HG03469 (cell line): ENCODE data around the gene BAZ1B.
"Not testable (repeated sequence)": the region's sequence is repeated elsewhere in the genome, so short reads cannot be mapped to it uniquely, and the experiment has no call there.

Experiments used
- ATAC-seq: cut with Tn5 transposase; IDR thresholded peaks from one replicate; pipeline ENCODE4 v1.9.1; 2021; ENCODE audit warnings: mild to moderate bottlenecking, moderate library complexity, moderate number of reproducible peaks; ENCODE audit not compliant: unreplicated experiment

Gene BAZ1B

DNA sequence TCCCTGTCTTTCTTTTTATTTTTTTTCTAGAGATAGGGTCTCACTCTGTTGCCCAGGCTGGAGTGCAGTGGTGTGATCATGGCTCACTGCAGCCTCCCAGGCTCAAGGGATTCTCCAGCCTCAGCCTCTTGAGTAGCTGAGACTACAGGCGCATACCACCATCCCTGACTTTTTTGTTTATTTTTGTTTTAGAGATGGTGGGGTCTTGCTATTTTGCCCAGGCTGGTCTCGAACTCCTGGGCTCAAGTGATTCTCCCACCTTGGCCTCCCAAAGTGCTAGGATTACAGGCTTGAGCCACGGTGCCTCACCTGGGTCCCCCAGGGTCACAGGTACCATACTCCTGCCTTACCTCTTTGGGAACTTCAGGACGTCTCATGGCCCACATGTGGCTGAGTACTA is 91.6 kb downstream of the BAZ1B start:
- ATAC-seq = not testable (repeated sequence)

DNA sequence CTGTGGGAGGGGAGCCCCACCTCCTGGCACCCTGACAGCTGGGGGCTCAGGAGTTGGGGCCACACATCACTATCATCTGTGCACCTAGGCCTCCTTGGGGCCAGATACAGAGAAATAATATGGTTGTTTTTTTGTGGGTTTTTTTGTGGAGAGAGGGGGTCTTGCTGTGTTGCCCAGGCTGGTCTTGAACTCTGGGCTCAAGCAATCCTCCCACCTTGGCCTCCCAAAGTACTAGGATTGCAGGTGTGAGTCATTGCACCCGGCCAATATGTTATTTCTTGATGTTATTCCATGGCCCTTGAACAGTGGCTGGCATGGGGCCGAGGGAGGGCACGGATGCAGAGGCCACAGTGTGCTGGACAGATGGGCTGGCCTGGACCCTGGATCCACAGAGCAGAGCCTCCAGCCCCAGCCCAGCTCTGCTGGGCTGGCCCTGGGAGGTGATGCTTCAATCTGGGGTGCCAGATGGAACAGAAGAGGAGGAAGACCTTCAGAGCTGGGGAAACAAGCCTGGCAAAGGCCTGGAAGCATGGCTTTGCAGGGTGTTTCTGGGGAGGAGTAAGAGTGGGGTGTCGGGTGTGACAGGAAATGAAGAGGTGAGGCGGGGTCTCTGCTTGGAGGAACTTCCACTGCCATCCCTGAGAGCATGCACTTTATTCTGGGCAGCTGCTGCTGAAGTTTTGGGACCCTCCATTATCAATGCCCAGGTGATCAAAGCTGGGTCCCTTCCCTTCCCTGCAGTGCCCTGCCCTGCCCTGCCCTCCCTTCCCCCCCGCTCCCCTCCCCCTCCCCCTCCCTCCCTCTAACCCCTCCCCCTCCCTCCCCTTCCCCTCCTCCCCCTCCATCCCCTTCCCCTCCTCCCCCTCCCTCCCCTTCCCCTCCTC is 92.2 kb downstream of the BAZ1B start:
- ATAC-seq = no peak

DNA sequence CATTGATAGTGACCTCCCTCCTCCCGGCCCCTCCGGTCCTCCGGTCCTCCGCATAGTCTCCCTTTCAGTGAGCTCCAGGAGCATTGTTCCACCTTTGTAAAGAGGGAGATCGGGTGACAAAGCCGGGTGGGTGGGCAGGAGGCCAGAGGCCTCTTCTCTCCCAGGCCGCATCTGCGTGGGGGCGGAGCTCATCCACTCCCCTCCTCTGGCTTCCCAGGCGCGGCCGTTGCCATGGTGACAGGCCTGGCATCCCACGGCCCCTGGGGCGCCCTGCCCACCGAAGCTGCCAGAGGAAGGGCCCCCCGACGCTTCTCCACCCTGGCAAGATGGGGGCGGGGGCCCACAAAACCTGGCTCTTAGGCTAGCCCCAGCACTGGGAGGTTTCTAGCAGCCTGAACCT is 92.9 kb downstream of the BAZ1B start:
- no peak for ATAC-seq

DNA sequence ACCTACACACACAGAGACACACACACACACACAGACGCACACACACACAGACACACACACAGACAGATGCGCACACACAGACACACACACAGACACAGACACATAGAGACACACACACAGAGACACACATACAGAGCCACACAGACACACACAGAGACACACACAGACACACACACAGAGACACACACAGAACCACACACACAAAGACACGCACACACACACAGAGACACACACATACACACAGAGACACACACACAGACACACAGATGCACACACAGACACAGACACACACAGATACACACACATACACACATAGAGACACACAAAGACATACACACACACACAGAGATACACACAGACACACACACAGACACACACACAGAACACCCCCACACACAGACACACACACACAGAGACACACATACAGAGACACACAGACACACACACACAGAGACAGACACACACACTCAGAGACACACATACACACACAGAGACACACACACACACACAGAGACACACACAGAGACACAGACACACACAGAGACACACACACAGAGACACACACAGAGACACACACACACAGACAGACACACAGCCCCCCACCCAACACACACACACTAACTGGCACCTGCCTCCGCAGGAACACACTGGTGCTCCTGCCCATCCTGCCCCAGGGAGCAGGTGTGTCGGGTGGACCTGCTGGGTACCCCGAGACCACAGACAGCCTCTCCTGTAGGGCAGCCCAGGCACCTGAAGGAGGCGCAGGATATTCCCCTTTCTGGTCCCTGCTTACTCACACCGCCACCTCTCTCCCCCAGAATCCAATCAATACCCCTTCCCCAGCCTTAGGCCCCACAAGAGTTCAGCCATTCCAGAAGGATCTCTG is 93.9 kb downstream of the BAZ1B start:
- no peak for ATAC-seq

DNA sequence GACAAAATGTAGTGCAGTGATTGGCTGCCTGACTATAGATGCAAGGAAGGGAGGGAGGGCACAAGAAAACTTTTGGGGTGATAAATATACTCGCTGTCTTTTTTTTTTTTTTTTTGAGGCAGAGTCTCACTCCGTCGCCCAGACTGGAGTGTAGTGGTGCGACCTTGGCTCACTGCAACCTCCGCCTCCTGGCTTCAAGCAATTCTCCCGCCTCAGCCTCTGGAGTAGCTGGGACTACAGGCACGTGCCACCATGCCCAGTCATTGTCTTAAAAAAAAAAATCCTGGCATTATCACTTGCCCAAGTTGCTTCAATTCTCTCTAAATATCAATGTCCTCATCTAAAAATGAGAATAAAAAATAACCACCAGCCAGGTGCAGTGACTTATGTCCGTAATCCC is 96.1 kb downstream of the BAZ1B start:
- no peak for ATAC-seq

DNA sequence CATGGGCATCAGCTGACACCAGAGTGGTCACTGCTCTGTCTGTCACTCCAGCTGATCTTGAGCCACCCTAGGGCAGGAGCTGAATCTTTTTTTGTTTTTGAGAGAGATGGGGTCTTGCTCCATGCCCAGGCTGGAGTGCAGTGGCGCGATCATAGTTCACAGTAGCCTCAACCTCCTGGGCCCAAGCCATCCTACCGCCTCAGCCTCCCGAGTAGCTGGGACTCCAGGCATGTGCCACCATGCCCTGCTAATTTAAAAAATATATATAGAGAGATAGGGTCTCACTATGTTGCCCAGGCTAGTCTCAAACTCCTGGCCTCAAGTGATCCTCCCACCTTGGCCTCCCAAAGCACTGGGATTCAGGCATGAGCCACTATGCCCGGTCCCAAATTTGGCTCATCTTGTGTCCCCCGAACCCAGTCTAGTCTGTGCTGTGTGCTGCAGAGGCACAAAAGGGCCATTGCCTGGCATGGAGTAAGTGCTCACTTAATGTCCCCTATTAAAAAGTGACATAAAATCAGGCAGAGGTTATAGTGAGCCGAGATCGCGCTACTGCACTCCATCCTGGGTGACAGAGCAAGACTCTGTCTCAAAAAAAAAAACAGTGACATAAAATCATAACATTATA is 96.6 kb downstream of the BAZ1B start:
- no peak for ATAC-seq

DNA sequence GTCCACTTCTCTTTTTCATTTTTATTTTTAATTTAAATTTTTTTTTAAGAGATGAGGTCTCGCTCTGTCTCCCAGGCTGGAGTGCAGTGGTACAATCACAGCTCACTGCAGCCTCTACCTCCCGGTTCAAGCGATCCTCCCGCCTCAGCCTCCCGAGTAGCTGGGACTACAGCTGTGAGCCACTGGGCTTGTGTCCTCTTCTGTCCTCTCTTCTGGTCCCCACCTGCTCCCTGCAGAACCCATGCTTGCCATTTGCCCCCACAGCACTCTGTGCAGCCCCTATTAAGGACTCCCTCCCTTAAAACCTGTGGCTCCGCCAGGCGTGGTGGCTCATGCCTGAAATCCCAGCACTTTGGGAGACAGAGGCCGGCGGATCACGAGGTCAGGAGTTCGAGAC is 97.6 kb downstream of the BAZ1B start:
- no peak for ATAC-seq

DNA sequence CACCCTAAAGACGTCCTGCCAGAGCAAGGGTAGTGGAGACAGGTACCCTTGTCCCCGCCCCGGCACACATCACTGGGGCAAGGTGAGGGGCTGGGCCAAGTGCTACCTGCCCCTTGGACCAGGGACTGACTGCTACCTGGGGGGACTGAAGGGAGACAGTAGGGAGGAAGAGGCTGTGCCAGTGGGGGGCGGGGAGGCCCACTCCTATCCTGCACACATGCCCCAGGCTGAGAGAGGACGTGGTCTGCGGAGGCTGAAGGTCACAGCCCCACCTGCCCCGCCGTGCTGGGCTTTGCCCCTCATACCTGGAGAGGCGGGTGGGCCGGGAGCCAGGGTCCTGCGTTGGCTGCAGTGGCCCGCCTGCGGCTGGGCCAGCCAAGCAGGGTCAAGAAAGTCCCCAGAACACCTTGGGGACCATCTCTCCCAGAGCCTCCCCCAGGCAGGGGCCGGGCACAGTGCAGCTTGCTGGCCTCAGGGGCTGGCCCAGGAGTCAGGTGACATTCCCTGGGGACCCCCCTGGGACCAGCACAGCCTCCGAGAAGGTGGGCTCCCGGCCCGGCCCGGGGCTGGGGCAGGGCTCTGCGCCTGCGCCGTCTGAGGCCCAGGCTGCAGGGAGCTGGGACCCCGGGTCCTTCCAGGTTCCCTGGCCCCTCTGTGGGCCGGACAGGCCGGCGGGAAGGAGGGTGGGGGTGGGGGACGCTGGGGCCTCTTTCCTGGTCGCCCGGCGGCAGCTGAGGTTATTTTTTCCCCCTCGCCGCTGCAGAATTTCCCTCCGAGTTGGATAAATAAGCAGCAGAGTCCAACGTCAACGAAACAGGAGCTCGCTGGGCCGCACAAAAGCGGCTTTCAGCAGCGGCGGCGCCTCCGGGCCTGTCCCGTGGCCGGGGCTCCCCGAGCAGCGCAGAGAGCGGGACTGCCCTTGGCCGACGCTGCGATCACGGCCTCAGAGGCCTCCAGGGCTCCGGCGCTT is 98.3 kb downstream of the BAZ1B start:
- ATAC-seq = no peak

DNA sequence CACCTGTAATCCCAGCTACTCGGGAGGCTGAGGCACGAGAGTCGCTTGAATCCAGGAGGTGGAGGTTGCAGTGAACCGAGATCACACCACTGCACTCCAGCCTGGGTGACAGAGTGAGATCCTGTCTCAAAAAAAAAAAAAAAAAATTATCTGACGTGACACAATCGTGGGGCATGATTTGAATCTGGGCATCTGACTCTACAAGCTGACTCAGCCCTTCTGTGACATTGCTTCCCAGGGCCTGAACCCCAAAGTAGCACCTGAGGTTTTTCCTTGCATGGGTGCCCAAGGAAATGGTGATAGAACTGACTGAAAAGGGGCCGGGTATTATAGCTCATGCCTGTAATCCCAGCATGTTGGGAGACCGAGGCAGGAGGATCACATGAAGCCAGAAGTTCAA is 101.5 kb downstream of the BAZ1B start:
- not testable (repeated sequence) for ATAC-seq

DNA sequence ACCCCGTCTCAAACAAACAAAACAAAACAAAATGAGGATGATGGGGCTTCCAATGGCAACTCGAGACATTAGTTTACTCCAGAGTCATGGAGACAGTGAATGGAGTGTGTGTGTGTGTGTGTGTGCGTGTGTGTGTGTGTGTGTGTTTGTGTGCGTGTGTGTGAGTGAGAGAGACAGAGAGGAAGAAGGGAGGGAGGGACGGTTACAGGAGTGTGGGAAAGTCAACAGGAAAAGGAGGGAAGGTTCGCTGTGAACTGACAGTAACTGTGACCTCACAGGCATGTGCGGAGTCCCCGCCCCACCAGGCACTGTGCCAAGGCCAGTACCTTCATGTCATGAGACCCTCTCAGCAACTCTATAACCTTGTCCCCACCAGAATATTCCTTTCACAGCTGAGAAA is 102.1 kb downstream of the BAZ1B start:
- ATAC-seq = not testable (repeated sequence)

DNA sequence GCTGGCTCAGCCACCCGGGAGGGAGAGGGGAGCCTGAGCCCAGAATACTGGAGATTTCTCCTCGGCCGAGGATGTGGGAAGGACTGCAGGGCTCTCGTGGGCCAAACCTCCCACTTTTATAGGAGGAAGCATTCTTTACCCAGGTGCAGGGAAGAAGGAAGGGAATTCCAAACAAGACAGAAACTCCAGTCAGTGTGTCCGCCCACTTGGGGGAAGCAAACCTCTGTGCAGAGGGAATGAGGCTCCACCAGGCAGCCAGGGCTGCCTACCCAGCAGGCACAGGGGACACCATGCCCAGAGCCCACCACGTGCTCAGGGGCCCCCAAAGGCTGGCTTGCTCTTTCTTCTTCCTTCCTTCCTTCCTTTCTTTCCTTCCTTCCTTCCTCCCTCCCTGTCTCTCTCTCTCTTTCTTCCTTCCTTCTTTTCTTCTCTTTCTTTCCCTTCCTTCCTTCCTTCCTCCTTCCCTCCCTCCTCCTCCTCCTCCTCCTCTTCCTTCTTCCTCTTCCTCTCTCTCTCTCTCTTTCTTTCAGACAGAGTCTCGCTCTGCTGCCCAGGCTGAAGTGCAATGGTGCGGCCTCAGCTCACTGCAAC is 103.9 kb downstream of the BAZ1B start:
- no peak for ATAC-seq

DNA sequence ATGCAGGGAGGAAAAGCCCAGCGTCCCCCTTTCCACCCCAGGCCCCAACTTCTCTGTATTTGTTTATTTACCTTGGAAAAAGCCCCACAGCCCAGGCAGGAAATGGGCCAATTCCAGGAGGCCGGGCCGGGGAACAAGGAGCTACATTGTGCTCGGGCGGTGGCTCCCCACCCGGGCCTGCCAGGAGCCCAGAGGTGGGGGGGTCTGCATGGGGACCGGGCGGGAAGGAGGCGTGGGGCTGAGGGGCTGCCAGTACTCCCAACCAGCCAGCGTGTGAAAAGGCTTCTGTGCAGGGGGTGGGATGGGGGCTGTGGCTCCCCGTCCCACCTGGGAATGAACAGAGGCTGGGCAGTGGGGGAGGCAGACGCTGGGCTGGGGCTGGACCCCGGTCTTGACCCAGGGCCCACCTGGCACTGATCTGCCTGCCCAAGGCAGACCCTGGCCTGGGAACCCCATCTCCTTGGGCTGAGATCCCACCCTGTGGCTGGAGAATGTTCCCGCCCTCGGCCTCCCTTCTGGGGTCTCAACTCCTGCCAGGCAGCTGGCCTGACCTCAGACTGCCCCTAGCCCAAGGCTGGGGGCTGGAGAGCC is 111.5 kb downstream of the BAZ1B start:
- ATAC-seq = not testable (repeated sequence)

DNA sequence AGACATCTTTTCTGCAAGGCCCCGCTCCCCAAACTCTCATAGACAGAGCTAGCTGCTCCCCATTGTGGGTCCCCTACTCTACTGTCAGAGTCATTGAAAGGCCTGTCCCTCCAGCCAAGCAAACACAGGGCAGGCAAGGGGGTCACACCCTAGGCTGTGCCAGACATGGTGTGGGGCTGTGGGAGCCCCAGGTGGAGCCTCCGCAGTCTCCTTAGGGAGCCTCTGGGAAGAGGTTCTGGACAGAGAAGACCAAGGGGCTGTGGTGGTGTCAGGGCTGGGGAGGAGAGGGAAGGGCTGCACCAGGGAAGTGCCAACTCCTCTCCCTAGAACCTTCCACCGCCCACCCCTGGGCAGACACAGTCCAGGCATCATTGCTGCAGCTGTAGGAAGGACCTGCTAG is 117.2 kb downstream of the BAZ1B start:
- not testable (repeated sequence) for ATAC-seq

DNA sequence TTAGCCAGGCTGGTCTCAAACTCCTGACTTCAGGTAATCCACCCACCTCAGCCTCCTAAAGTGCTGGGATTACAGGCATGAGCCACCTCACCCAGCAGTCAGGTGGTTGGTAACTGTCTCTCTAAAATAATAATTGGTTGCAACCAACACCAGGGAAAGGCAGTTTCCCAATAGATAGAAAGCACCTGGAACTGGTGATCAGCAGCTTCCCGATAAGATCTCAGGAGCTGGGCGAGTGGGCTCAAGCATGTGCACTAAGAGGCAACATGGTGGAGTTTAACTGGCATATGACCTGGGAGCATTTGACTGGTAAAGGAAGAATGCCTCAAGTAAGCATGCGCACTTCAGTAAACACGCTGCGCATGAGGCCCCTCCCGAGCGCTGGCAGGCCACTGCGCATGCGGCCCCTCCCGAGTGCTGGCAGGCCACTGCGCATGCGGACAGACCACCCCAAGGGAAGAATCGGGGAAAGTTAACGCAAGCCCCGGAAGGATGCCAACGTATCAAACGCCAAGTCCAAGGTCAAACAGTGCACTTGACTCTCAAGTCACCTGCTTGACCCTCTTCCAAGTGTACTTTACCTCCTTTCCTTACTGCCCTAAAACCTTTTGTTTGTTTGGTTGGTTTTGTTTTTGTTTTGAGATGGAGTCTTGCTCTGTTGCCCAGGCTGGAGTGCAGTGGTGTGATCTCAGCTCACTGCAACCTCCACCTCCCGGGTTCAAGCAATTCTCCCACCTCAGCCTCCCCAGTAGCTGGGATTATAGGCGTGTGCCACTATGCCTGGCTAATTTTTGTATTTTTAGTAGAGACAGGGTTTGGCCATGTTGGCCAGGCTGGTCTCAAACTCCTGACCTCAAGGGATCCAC is 122.7 kb downstream of the BAZ1B start:
- not testable (repeated sequence) for ATAC-seq

DNA sequence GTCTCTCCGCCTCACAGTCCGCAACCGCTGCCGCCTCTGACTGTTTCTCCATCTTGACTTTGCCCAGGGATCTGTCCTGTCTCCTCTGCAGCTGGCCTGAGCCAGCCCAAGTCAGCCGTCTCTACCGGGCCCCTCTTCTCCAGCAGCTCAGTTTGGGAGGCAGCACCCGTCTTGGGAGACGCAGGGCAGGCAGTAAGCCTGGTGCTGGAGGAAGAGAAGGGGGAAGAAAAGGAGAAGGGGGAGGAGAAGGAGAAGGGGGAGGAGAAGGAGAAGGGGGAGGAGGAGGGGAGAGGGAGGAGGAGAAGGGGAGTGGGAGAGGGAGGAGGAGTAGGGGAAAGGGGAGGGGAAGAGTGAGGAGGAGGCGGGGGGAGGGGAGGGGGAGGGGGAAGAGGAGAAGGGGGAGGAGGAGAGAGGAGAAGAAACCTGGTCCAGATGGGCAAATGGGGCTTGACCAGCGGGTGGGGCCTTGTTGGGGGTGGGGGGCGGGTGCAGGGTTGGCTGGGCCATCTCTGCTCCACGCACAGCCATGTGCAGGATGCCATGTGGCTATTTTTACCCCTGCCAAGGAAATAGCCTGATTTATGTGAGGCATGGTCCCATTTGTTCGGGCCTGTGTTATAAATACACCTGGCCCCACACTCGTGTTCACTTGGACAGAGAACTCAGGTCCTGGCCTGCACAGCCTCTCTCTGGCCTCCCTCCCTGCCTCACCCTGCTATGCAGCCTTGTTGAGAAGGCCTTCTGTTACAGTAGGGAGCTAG is 124.4 kb downstream of the BAZ1B start:
- ATAC-seq = no peak

DNA sequence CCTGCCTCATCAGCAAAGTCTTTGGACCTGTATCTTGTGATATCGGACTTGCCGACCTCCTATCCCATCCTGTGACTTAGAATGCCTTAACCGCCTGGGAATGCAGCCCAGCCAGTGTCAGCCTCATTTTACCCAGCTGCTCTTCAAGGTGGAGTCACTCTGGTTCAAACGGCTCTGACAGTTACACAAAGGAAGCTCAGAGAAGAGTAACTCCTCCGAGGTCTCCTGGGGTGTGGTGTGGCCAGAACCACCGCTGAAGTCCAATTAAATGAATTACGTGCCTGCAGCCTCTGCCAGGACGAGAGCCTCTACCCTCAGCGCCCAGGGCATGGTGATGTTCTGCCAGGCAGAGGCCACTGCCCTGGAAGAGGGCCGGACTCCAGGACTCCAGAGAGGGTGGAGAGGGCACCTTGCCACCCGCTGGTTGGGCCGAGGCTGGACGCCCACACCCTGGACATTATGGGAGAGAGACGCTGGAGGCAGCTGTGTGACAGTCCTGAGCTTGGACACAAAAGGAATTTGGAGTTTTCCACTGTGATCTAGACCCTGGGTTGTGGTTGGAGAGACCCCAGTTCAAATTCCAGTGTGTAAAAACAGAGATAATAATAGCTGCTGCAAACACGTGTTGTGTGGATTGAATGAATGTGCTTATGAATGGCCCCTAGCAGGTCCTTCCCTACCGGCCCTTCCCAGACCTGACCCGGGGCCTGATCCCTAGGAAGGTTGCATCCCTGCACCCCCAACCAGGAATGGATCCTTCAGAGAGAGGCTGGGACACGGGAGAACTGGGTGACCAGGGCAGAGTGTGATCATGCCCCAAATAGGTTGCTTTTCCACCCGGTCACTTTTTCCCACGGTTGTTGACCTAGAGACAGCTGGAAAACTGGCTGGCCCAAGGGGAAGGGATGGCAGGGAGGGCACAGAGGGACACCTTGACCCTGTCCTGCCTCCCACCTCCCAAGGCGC is 126.3 kb downstream of the BAZ1B start:
- no peak for ATAC-seq

DNA sequence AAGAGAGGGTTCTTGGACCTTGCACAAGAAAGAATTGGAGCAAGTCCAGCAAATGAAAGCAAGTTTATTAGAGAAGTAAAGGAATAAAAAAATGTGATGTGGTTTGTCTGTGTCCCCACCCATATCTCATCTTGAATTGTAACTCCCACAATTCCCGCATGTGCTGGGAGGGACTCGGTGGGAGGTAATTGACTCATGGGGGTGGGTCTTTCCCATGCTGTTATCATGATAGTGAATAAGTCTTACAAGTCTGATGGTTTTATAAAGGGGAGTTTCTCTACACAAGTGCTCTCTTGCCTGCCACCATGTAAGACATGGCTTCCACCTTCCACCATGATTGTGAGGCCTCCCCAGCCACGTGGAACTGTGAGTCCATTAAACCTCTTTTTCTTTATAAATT is 127.7 kb downstream of the BAZ1B start:
- no peak for ATAC-seq
